GM06990 (cell line): ENCODE data around the gene CCDC171.
"Not testable (repeated sequence)": the region's sequence is repeated elsewhere in the genome, so short reads cannot be mapped to it uniquely, and the experiment has no call there.

Experiments used
- DNase-seq: peaks from one replicate; pipeline ENCODE4 v3.0.0-alpha.2; 2011; ENCODE audit not compliant: insufficient read length; ENCODE audit errors: extremely low read depth
- H3K27me3 ChIP-seq: replicated peaks from 2 replicates; pipeline ENCODE4 v1.6.0; 2011; ENCODE audit warnings: low read length; ENCODE audit not compliant: control insufficient read depth, insufficient read depth
- H3K36me3 ChIP-seq: 2 replicates; pipeline ENCODE4 v1.5.1; 2011; ENCODE audit warnings: low read length; ENCODE audit not compliant: control insufficient read depth, insufficient read depth
- H3K4me3 ChIP-seq: replicated peaks from 2 replicates; pipeline ENCODE4 v1.5.1; 2011; ENCODE audit warnings: low read depth, mild to moderate bottlenecking, control low read depth, low read length
- CTCF ChIP-seq: IDR thresholded peaks from 2 replicates; pipeline ENCODE4 v1.5.1; 2011; ENCODE audit warnings: low read length, control low read depth, mild to moderate bottlenecking, inconsistent platforms; ENCODE audit not compliant: insufficient read depth, poor library complexity, severe bottlenecking

Gene CCDC171

GRCh38 chr9:15524845-15525455 lies 27.9 kb upstream of the CCDC171 start:
- no peak for DNase-seq
- TF ChIP-seq CTCF, result no peak
- Histone ChIP-seq H3K4me3 (no peak overlapping the region), H3K27me3 (no peaks in the 10 kb centered on the region), H3K36me3 (no peaks in the 10 kb centered on the region)

GRCh38 chr9:15525958-15526357 lies 26.9 kb upstream of the CCDC171 start:
- no peak for DNase-seq
- no peak for TF ChIP-seq CTCF
- Histone ChIP-seq H3K36me3 (no peaks in the 10 kb centered on the region), H3K27me3 (no peaks in the 10 kb centered on the region), H3K4me3 (no peak overlapping the region)

GRCh38 chr9:15527035-15527434 lies 25.8 kb upstream of the CCDC171 start:
- H3K4me3 ChIP-seq, DNase-seq, H3K36me3 ChIP-seq, H3K27me3 ChIP-seq: not testable (repeated sequence)

- Histone ChIP-seq H3K4me3 (no peak overlapping the region), H3K27me3 (no peaks in the 10 kb centered on the region), H3K36me3 (no peaks in the 10 kb centered on the region)
- no peak for TF ChIP-seq CTCF
- peak; percentile 72 for DNase-seq
Observed at GRCh38 chr9:15529566-15530324, 23.1 kb upstream of the CCDC171 start.

GRCh38 chr9:15531380-15531779 lies 21.5 kb upstream of the CCDC171 start:
- Histone ChIP-seq H3K27me3 (no peaks in the 10 kb centered on the region), H3K4me3 (no peak overlapping the region), H3K36me3 (no peaks in the 10 kb centered on the region)
- TF ChIP-seq CTCF, result no peak
- DNase-seq, result no peak

- no peak overlapping the region for H3K4me3 ChIP-seq
- no peak for DNase-seq
- H3K27me3 ChIP-seq, result no peaks in the 10 kb centered on the region
- H3K36me3 ChIP-seq, result no peaks in the 10 kb centered on the region
- TF ChIP-seq CTCF, result no peak
Observed at GRCh38 chr9:15541872-15542271, 11.0 kb upstream of the CCDC171 start.
